ENCODE data around the gene CDKAL1.

DNA sequence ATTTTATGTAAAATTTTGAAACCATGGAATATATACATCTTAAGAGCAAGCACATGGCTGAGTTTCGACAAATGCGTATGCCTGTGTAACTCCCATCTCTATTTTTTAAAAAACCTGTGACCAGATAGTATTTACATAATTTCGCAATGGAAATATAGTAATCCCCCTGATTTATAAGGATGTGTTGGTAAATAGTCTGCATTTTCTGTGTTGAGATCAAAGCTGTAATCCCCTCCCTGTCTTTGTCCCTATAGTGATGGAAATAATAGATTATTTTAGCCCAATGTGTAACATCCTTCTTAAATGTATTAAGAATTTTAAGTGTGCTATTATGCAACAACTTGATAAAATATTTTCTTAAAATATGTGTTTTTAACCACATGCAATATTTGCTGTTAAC is 267.3 kb downstream of the CDKAL1 start:
- TF ChIP-seq, protein P1, sequence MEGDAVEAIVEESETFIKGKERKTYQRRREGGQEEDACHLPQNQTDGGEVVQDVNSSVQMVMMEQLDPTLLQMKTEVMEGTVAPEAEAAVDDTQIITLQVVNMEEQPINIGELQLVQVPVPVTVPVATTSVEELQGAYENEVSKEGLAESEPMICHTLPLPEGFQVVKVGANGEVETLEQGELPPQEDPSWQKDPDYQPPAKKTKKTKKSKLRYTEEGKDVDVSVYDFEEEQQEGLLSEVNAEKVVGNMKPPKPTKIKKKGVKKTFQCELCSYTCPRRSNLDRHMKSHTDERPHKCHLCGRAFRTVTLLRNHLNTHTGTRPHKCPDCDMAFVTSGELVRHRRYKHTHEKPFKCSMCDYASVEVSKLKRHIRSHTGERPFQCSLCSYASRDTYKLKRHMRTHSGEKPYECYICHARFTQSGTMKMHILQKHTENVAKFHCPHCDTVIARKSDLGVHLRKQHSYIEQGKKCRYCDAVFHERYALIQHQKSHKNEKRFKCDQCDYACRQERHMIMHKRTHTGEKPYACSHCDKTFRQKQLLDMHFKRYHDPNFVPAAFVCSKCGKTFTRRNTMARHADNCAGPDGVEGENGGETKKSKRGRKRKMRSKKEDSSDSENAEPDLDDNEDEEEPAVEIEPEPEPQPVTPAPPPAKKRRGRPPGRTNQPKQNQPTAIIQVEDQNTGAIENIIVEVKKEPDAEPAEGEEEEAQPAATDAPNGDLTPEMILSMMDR (IDR thresholded peaks at IDR 0.05): no peak
- TF ChIP-seq EP300 (IDR thresholded peaks at IDR 0.05): no peak

All from tibial nerve (tissue), 4 donors.